ENCODE data around the gene ARHGAP5. TPM values are rescaled to one million over a fixed set of nuclear protein-coding genes. Genes with fewer than 3 reads are reported as not detected.
"Not testable (repeated sequence)": the region's sequence is repeated elsewhere in the genome, so short reads cannot be mapped to it uniquely, and the experiment has no call there.

Gene ARHGAP5
- total RNA-seq, 1 donor from 2014 or later: 73.8 TPM

DNA sequence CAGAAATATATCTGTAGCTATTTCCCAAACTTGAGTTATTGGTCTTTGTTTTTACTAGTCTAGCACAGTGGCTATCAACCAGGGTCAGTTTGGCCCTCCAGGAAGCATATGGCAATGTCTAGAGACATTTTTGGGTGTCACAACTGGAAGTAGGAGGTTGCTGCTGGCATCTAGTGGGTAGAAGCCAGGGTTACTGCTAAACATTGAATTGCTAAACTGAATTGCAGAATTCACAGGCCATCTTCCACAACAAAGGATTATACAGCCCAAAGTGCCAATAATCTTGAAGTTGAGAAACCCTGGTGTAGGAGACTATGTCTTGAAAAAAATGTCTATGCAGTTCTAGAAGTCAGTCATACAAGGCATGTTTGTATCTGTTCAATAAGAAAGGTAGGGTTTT lies 27.7 kb downstream of the ARHGAP5 start:
- Mint-ChIP-seq H3K27me3 (ENCODE audit: unreplicated experiment) (no peaks in the 10 kb centered on the region), H3K9me3 (ENCODE audit: unreplicated experiment) (no peaks in the 10 kb centered on the region), H3K4me1 (ENCODE audit: low read depth, unreplicated experiment) (no peaks in the 10 kb centered on the region), H3K36me3 (ENCODE audit: unreplicated experiment) (no peaks in the 10 kb centered on the region), H3K27ac (ENCODE audit: unreplicated experiment) (no peak overlapping the region), H3K4me3 (ENCODE audit: unreplicated experiment) (no peak overlapping the region)
- no peak for TF ChIP-seq CTCF (IDR thresholded peaks at IDR 0.05; ENCODE audit: partially characterized antibody, unreplicated experiment)
- DNase-seq: no peak

DNA sequence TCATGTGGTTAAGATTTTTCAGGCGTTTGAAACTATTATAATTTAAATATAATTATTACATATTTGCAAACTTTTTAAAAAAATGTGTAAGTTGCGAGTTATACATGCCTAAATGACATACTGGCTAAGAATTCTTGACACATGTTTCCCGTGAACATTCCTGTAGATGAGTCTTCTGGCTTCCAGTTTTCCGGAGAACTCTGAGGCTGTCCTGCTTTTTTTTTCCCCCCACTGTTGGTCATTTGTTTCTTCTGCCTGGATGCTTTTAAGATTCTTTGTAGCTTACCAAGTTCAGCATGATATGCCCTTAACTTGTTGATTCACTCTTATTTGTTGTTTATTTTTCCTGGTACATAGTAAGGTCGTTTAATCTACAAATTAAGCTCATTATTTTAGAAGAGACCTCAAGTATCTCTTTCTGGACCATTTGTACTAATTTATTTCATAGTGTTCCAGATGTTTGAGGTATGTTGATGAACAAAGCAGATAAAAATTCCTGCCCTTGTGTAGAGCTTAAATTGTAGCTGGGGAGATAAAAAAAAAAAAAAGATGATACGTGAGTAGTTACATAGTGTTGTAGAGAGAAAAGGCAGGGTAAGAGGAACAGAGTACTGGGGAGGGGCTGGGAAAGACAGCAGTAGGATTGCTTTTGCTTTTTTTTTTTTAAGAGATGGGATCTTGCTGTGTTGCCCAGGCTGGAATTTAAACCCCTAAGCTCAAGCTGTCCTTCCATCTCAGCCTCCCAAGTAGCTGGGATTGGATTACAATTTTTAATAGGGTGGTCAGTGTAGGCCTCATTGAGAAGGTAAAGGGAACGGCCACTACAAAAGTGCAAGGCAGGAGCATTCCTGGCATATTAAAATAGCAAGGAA lies 32.8 kb downstream of the ARHGAP5 start:
- Mint-ChIP-seq H3K27ac (ENCODE audit: unreplicated experiment) (no peak overlapping the region), H3K9me3 (ENCODE audit: unreplicated experiment) (no peaks in the 10 kb centered on the region), H3K27me3 (ENCODE audit: unreplicated experiment) (no peaks in the 10 kb centered on the region), H3K4me1 (ENCODE audit: low read depth, unreplicated experiment) (peaks cover 3% of the 10 kb centered on the region), H3K4me3 (ENCODE audit: unreplicated experiment) (no peak overlapping the region), H3K36me3 (ENCODE audit: unreplicated experiment) (no peaks in the 10 kb centered on the region)
- no peak for DNase-seq
- TF ChIP-seq CTCF (IDR thresholded peaks at IDR 0.05; ENCODE audit: partially characterized antibody, unreplicated experiment): no peak

DNA sequence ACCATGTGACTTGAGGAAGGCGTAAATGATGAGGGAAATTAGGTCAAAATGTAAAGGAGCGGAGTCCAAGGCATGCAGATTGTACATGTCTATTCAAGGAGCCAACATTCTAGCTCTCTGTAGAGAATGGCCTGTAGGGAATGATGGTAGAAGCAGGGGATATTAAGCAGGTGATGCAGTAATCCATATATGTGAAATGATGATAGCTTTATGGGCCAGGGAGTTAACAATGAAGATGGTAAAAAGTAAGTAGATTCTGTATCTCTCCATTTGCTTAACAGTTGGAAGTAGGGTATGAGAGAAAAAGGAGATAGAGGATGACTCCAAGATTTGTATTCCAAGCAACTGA lies 33.4 kb downstream of the ARHGAP5 start:
- Mint-ChIP-seq H3K4me1 (ENCODE audit: low read depth, unreplicated experiment) (peaks cover 3% of the 10 kb centered on the region), H3K36me3 (ENCODE audit: unreplicated experiment) (no peaks in the 10 kb centered on the region), H3K27me3 (ENCODE audit: unreplicated experiment) (no peaks in the 10 kb centered on the region), H3K27ac (ENCODE audit: unreplicated experiment) (no peak overlapping the region), H3K4me3 (ENCODE audit: unreplicated experiment) (no peak overlapping the region), H3K9me3 (ENCODE audit: unreplicated experiment) (no peaks in the 10 kb centered on the region)
- TF ChIP-seq CTCF (IDR thresholded peaks at IDR 0.05; ENCODE audit: partially characterized antibody, unreplicated experiment): no peak
- no peak for DNase-seq

DNA sequence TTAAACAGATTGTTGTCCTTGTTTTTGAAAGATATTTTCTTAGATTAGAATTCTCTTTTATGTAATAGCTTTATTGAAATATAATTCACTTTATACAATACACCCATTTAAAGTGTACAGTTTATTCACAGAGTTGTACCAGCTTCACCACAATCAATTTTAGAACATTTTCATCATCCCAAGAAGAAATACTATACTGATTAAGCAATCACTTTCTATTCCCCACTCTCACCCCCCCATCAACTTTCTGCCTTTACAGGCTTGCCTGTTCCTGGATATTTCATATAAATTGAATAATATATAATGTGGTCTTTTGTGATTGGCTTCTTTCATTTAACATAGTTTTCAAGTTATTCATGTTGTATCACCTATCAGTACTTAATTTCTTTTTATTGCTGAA lies 44.4 kb downstream of the ARHGAP5 start:
- Mint-ChIP-seq H3K9me3 (ENCODE audit: unreplicated experiment) (peaks cover under 1% of the 10 kb centered on the region), H3K36me3 (ENCODE audit: unreplicated experiment) (peaks cover 12% of the 10 kb centered on the region), H3K27ac (ENCODE audit: unreplicated experiment) (no peak overlapping the region), H3K4me1 (ENCODE audit: low read depth, unreplicated experiment) (peaks cover 2% of the 10 kb centered on the region), H3K4me3 (ENCODE audit: unreplicated experiment) (no peak overlapping the region), H3K27me3 (ENCODE audit: unreplicated experiment) (no peaks in the 10 kb centered on the region)
- no peak for TF ChIP-seq CTCF (IDR thresholded peaks at IDR 0.05; ENCODE audit: partially characterized antibody, unreplicated experiment)
- DNase-seq: no peak

DNA sequence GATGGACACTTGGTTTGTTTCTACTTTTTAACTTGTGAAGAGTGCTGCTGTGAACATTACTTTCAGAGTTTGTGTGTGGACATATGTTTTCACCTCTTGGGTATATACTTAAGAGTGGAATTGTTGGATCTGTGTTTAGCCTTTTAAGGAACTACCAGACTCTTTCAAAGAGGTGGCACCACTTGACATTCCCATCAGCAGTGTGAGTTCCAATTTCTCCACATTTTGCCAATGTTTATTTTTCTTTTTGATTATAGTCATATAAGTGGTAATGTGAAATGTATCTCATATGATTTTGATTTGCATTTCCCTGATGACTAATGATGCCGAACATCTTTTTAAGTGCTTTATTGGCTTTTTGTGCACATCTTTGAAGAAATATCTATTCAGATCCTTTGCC lies 44.8 kb downstream of the ARHGAP5 start:
- H3K4me1 Mint-ChIP-seq (ENCODE audit: low read depth, unreplicated experiment): peaks cover 2% of the 10 kb centered on the region
- H3K27me3 Mint-ChIP-seq (ENCODE audit: unreplicated experiment): no peaks in the 10 kb centered on the region
- peaks cover 2% of the 10 kb centered on the region for H3K9me3 Mint-ChIP-seq (ENCODE audit: unreplicated experiment)
- TF ChIP-seq CTCF (IDR thresholded peaks at IDR 0.05; ENCODE audit: partially characterized antibody, unreplicated experiment): no peak
- no peak overlapping the region for H3K27ac Mint-ChIP-seq (ENCODE audit: unreplicated experiment)
- peaks cover 15% of the 10 kb centered on the region for H3K36me3 Mint-ChIP-seq (ENCODE audit: unreplicated experiment)
- H3K4me3 Mint-ChIP-seq (ENCODE audit: unreplicated experiment): no peak overlapping the region
- DNase-seq: no peak

DNA sequence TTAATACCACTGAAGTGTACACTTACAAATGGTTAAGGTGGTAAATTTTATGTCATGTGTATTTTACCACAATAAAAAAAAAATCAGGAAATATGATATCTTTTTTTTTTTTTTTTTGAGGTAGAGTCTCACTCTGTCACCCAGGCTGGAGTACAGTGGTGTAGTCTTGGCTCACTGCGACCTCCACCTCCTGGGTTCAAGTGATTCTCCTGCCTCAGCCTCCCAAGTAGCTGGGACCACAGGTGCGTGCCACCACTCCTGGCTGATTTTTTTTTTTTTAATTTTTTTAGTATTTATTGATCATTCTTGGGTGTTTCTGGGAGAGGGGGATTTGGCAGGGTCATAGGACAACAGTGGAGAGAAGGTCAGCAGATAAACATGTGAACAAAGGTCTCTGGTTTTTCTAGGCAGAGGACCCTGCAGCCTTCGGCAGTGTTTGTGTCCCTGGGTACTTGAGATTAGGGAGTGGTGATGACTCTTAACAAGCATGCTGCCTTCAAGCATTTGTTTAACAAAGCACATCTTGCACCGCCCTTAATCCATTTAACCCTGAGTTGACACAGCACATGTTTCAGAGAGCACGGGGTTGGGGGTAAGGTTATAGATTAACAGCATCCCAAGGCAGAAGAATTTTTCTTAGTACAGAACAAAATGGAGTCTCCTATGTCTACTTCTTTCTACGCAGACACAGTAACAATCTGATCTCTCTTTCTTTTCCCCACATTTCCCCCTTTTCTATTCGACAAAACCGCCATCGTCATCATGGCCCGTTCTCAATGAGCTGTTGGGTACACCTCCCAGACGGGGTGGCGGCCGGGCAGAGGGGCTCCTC lies 50.0 kb downstream of the ARHGAP5 start:
- not testable (repeated sequence) for DNase-seq
- H3K36me3 Mint-ChIP-seq (ENCODE audit: unreplicated experiment): peaks cover 28% of the 10 kb centered on the region

More for the DNA sequence above, 50.0 kb downstream of the ARHGAP5 start:
- H3K9me3 Mint-ChIP-seq (ENCODE audit: unreplicated experiment); H3K4me3 Mint-ChIP-seq (ENCODE audit: unreplicated experiment); H3K4me1 Mint-ChIP-seq (ENCODE audit: low read depth, unreplicated experiment); H3K27ac Mint-ChIP-seq (ENCODE audit: unreplicated experiment); H3K27me3 Mint-ChIP-seq (ENCODE audit: unreplicated experiment): not testable (repeated sequence)

All from glutamatergic neuron (in vitro differentiated cells).